GM12873 (cell line): ENCODE measurements around the gene RNASE8.

Experiments used
- TF ChIP-seq, protein P1 (sequence below): IDR thresholded peaks from 2 replicates; pipeline ENCODE4 v1.5.1; 2012; ENCODE audit warnings: low read depth, mild to moderate bottlenecking, moderate library complexity, low read length, control low read depth; ENCODE audit not compliant: insufficient read depth; ENCODE audit errors: missing control alignments

RNASE8 gene

DNA sequence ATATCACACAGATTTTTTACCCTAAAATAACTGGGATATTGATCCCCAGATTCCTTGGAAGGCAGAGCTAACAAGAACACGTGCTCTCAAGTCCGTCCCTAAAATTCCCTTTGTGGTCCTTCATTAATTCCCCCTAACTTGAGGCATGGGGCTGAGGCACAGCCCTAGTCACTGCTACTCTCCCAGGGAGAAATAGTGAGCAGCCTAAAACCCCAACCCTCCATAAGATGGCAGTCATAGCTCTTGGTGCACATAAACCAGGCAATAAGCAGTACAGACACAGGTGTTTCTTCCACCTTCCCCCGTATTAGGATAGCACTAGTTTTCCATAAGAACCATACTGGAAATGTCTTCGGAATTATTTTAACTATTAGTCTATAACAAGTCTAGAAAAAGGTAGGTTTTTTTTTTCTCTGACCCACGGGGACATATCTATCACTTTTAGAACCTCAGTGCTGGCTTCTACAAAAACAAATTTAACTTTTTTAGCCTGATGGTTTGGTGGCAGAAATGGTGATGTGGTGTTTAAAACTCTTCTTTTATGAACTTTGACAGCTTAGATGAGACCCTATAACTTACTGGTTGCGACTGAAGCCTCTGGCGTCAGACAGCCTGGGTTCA is 9.4 kb downstream of the RNASE8 start:
- TF ChIP-seq, protein P1, sequence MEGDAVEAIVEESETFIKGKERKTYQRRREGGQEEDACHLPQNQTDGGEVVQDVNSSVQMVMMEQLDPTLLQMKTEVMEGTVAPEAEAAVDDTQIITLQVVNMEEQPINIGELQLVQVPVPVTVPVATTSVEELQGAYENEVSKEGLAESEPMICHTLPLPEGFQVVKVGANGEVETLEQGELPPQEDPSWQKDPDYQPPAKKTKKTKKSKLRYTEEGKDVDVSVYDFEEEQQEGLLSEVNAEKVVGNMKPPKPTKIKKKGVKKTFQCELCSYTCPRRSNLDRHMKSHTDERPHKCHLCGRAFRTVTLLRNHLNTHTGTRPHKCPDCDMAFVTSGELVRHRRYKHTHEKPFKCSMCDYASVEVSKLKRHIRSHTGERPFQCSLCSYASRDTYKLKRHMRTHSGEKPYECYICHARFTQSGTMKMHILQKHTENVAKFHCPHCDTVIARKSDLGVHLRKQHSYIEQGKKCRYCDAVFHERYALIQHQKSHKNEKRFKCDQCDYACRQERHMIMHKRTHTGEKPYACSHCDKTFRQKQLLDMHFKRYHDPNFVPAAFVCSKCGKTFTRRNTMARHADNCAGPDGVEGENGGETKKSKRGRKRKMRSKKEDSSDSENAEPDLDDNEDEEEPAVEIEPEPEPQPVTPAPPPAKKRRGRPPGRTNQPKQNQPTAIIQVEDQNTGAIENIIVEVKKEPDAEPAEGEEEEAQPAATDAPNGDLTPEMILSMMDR: peak; percentile 43

DNA sequence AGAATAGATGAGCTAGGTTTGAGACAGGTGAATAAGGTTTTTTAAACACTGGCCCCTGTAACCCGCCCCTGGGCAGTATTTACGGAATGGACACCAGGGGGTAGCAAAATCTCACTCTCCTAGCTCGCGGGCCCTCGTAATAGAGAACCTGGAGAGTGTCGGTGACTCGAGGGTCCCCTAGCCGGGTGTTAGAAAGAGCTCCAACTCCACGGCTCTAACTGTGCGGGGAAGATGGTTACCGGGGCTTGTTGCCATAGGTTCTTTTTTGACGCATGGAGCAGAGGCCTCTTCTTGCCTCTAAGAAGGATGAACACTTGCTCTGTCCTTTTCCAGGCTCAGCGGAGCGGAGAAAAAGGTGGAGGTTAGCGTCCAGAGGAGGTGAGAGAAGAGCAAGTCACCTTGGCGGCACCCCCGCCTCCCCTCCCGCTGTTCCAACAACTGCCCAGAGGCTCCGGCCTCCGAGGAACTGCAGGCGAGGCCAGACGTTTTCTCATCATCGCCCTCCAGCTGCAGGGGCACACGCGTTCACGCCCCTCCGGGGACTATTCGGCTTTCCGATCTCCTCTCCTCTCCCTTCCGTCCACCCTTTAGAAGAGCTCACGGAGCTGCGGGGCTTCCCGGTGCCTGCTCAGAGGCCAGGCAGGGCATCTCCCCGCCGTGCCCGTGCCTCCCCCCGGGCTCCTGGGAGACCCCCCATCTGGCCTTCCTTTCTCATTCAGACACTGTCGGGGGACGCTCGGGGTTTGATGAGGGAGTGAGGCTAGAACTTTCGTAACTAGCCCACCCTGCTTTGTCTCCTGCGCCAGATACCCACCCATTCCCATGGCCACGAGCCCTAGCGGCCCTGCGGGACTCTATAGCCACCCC is 11.1 kb downstream of the RNASE8 start:
- TF ChIP-seq, protein P1: peak; percentile 51

DNA sequence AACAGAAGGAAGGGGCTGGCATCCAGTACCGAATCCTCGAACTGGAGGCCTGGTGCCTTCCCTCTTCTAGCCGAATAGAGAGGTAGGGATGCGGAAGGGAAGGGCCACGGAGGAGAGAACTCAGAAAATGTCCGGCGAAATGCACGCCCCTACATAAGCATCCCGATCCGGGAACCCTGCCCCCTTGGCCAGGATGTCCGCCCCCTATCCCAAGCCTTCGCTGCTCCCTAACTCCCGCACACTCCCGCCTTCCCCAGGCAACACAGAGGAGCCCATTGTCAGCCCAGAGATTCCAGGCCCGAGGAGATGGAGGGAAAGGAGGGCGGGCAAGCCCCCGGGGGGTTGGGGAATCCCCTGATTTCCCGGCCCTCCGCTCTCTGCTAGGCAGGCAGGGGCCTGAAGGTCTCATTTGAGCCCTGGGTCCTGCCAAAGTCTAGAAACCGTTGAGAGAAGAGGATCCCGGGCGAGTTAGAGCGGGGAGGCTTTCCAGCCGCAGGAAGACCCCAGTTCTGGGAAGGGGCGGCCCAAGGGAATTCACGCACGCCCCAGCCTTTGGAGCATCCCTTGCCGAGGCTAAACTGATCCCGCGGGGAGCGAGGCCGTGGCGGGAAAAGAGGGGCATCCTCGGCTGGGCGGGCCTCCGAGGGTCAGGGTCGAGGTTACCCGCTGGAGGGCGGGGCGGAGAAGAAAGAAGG is 11.9 kb downstream of the RNASE8 start:
- TF ChIP-seq, protein P1: no peak

DNA sequence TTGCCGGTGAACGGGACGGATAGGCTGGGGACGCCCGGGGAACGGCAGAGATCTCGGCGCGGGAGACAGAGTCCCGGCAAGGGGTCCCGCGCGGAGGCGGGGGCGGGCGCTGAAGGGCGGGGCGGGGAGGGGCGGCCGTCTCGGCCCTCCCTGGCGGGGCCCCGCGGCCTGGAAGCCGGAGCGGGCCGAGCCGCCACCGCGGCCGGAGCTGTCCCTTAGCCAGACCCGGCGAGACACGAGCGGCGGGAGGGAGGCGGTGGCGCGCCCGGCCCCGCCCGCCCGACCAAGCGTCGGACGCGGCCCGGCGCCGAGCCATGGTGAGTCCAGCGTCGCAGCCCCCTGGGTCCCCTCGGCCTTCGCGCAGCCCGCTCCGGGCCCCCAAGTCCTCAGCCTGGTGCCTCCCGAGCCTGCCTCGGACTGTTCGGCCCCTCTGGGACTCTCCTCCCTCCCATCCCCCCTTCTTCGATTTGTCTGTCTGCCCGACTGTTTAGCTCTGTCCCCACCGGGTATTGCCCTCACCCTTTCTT is 12.5 kb downstream of the RNASE8 start, which contains the start of gene ARHGEF40:
Gene ARHGEF40, plus strand, starts transcription at position 222 of the 527 bp plus-strand sequence. Its CDS starts 93 bp downstream, at position 315.
- TF ChIP-seq, protein P1: no peak

DNA sequence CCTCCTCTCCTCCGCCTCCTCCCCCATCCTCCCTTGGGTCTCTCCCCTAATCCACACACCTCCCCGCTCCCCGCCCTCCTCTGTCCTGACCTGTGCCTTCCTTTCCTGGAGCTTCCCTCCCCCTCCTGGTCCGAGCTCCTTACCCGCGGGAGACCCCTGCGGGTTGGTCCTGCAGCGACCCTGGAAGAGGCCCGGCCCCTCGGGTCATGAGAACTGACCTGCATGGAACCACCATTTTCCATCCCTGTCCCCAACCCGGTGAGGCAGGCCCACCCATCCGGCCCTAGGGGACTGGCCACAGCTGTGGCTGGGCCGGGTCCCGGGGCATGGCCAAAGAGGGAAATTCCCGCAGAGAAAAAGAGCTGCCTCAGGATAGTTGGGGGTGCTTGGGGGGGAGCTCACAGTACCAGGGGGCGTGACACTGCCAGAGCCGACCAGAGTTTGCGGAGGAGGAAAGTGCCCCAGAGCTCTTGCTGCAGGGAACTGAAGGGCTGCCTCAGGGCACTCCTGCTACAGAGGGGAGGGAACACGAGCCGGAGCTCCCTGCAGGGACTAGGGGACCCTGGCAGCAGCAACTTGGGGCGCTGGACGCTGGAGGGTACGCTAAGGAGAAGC is 13.1 kb downstream of the RNASE8 start:
- TF ChIP-seq, protein P1: no peak

DNA sequence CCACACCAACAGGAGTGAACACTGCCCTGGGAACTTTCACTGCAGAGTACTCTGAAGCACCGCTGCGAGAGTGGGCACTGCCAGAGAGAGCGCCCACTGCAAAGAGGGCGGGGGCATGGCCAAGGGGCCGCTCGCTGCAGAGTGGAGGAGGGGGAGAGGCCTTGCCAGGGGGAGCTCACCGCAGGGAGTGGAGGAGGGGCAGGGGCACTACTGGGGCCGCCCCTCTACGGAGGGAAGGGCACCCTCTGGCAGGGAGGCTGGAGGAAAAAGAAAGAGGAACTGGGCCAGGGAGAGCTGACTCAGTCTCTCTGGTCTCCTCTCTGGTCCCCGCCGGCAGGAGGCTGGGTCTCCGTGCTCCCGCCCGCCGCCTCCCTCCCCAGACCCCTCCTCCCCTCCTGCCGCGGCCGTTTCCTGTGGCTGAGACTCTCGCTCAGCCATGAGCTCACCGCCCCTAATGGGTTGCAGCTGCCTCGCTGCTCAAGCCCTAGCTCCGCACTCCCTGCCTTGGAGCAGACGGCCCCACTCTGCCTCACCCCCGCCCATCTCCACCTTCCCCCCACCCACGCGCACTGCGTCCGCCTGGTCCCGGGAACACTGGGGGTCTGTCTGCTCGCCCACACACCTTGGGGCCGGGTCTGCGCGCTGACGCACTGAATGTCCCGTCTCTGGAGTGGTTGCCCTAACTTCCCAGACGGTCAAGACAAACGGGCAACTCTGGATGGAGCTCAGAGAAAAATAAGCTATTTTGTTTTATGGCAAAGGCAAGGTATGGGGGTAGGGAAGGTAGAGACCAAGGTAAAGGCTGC is 13.8 kb downstream of the RNASE8 start:
- TF ChIP-seq, protein P1: no peak
